ENCODE measurements around the gene PPP1R14C. TPM values are rescaled to one million over a fixed set of nuclear protein-coding genes. Genes with fewer than 3 reads are reported as not detected.

Gene PPP1R14C
- total RNA-seq, 1 donor from 2014 or later, result 61.3 TPM

DNA sequence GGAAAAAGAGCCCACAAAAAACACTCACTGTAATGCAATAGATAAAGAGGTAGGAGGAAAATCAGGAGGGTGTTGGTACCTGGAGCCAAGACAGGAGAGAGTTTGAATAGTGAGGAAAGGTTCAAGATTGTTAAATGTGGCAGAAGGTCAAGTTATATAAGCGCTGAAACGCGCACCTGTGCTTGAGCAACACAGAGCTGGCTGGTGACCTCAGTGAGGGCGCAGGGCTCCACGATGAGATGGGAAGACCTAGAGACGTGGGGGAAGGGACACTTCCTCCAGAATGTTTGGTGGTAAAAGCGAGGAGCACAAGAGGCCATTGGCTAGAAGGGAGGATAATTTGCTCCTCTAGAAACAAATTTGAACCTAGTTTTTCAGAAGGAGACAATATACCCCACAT is 4.2 kb upstream of the PPP1R14C start:
- no peak for DNase-seq

DNA sequence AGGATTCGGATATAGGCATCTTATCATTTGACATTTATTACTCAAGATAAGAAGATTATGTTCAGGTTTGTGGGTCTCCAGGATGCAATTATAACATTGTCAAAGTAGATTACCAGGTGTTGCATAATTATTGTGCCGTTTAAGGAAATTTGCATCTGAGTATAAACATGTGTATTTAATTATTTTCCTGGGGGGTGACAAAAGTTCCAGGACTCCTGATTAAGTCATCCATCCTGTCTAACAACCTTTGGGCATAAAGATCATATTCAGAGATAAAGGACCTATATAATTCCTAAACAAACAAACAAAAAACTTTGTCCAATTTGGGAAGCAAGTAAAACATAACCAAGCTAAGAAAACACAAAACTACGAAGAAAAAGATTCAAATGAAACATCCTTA is 3.3 kb upstream of the PPP1R14C start:
- no peak for DNase-seq

DNA sequence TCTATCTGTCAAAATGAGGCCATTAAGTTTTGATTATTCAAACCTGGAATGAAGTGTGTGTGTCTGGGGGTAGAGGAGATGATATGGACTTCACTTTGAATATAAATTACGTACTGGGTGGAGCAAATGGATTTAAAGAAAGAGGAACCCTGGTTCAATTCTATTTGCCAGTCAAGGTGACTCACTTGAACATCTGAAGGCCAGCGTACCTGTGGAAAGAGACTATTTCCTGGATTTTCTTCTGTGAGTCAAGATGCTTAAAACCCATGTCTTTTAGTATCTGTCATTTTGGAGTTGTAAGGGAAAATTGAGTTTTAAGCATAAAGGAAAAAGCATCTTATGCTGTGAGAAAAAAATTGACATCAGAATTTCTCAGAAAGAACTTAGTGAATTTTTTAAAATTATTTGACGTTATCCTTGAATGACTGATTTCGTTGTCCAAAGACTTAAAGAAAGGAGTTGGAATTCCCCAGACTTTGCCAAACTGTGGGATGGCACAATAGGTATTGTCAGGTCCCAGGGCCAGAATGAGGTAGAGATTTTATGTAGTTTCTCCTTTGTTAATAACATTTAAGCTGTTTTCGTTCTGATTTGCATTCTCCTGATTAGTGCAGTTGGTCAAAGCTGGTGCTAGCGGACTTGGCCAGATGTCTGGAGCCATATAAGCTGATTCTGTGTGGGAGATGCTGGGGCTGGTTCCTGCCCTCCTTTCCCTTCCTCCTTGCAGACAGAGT is 2.4 kb upstream of the PPP1R14C start:
- no peak for DNase-seq

DNA sequence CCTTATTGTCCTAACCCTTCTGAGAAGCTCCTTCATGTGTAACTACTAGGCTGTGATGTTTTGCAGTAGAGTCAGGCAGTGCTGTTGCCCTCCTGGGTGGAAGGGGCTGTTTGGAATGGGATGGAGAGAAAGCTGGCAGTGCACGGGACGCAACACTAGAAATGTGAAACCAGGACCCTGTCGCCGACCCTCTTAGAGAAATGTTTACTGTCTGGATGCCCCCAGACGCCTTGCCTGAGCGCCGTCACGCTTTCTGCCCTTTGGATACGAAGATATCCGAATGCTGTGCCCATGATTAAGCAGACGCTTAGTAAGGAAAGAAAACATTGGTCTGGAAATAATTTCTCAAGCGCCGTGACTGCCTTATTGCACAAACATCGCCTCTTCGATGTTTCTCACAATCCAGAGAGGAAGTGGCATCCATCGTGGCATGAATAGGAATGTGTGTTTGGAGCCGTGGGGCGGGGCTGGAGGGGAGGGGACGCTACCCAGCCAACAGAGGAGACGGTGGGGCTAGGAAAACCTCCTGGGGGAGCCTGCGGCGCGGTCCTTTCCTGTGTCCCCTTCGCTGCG is 661 bp upstream of the PPP1R14C start:
- peak; percentile 63 for DNase-seq

DNA sequence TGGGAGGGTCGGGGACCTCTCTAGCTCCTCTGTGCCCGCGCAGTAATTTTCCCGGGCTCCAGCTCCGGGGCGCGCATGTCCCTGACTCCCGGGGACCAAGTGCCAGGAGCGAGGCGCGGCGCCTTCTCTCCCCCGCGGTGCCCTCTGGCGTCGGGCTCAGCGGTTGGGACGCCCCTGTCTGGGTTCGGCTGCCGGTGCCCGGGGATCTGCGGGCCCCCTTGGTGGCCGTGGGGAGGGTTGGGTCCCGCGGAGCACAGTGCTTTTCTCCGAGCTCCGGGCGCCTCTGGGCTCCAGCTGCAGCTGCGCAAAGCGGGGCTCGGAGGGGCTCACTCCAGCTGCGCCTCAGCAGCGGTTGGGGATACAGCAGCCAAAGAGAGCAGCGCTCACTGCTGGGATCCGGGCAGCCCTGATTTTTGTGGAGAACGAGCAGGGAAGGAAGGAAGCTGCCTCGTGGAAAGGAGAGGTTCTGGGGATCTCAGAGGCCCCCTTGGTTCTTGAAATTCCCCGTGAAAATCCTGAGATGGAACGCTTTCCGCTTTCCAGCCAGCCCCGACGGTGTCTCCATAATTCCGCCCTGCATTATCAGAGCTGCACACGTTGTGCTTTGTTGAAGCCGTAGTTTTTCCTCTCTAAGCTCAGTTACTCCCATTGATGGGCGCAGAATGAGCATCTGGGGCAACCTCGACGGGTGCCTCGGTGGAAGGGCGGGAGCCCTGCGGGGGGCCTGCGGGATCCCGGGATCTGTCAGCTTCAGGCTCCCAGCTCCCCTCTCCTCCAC is 861 bp downstream of the PPP1R14C start:
- DNase-seq, result no peak

DNA sequence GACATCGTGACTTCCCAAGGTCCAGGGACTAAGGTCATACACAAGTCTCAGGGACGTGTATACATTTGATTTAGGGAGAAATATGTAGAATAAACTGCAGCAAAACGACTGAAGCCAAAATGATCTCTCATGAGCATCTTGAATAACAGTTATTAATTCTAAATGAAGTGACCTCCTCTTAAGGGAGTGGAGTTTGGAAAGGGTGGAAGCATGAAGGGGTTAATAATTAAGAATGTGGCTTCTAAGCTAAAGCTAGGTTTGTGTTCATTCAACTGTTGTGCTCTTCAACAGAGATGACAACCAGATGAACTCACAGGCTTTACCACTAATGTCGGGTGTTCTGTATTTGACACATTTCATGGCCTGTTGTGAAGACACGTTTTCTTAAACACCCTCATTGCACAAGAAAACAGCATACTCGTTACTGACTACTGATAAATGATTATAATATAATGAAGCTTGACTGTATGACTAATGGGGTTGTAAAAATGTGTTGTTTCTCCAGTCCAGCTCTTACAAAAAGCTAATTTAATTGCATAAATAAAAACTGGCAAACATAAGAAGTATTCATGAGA is 1.5 kb downstream of the PPP1R14C start:
- no peak for DNase-seq

DNA sequence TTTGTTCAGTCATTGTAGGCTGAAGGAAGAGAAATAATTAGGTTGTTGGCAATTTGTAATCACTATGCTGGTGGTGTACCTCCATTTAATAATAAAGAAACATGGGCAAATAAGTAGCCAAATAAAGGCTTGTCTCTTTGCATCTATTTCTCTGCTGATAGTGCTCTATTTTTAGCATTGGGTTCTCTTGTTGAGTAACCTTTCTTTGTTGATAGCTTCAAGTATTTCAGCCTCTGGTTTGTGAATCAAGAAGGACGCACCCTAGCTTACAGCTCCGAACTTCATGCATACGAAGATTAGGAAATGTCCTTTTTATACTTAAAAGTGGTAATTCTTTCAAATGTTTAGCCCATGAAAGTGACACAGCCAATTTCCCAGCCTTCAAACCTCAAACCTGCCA is 2.6 kb downstream of the PPP1R14C start:
- DNase-seq, result no peak

DNA sequence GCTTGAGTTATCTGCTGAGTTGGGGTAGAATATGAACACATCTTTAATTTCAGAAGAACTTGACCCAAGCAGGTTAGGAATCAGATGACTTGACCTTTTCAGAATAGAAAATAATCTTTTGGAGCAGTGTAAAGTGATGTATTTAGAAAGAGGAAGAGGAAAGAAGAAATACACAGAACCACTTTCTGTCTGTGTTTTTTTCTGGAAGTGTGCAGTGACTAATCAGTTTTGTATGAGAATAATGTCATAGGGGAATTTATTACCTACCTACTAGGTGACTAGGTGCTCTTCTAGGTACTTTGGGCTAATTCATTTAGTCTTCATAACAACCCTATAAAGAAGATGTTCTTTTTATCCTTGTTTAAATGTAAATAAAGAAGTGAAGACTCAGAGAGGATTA is 3.0 kb downstream of the PPP1R14C start:
- no peak for DNase-seq

DNA sequence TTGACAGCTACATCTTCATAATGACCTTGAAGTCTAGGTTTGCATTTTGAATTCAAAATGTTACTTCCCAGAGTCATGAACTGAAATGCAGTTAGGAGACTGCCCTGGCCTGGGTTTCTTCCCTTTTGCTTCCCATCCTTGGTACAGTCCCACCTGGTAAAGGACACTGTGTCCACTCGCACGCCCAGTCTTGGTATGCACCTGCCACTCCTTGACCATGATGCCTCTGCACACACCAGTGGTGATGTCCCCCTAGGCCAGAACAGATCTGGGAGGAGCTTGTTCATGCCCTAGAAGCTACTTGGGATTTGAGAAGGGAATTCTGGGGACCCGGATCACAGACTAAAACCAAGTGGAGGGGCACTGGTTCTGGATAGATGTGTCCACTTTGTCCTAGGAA is 3.6 kb downstream of the PPP1R14C start:
- DNase-seq, result no peak

DNA sequence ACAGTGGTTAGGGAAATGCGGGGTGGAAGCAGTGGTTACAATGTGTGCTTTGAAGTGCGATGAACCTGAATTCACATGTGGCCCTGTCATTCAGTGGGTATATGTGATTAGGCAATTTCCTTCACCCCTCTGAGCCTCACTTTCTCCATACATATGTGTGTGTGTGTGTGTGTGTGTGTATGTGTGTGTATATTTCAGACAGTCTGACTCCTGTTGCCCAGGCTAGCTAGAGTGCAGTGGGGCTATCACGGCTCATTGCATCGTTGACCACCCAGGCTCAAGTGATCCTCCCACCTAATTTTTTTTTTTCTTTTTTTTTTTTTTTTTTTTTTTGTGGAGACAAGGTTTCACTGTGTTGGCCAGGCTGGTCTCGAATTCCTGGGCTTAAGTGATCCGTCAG is 6.3 kb downstream of the PPP1R14C start:
- no peak for DNase-seq

DNA sequence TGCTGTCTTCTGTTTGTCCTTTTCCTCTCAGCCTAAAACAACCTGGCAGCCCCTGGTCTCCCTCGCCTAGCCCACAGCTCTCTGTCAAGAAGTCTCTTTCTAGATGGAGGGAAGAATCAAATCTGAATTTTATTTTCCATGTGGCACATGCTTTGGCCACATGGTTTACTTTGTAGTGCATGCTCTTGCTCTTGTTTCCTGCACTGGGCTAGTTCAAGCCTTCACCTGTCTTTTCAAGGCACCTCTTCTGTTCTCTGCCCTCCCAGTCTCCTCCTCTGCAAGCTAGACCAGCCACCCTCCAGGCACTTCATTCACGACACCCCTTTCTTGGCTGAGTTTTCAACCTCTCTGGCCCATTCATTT is 7.6 kb downstream of the PPP1R14C start:
- DNase-seq, result no peak

DNA sequence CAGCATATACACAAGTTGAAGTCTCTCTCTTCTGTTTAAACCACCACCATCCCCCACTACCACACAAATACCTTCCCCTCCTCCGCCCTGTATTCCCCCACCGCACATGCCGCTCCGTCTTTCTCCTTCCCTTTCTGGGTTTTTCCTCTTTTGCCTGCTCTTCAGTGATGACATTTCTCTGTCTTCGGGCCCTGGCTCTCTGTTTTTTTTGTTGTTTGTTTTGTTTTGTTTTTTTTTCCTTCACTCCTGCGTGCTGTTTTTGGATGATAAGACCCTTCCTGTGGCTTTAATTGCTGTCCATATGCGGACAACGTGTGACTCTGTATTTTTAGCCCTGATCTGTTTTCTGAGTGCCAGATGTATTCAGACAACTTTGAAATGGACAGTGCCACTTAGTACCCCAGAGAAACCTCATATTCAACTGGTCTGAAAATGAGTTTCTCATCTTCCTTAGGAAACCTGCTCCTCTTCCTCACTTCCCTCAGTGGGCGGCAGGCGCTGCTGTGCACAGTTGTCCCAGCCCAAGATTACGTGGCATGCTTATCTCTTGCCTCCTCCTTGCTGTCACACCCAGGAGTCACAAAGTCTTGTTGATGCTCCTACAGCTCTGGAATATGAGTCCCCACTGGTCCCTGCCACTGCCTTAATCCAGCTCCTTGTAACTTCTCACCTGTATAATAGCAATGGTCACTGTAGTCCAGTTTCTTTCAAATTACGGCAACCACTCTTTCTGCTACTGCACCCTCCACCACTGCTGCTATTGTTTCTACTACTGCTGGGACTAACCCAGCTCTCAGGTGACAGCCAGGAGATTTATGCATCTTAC is 8.2 kb downstream of the PPP1R14C start:
- DNase-seq, result no peak

DNA sequence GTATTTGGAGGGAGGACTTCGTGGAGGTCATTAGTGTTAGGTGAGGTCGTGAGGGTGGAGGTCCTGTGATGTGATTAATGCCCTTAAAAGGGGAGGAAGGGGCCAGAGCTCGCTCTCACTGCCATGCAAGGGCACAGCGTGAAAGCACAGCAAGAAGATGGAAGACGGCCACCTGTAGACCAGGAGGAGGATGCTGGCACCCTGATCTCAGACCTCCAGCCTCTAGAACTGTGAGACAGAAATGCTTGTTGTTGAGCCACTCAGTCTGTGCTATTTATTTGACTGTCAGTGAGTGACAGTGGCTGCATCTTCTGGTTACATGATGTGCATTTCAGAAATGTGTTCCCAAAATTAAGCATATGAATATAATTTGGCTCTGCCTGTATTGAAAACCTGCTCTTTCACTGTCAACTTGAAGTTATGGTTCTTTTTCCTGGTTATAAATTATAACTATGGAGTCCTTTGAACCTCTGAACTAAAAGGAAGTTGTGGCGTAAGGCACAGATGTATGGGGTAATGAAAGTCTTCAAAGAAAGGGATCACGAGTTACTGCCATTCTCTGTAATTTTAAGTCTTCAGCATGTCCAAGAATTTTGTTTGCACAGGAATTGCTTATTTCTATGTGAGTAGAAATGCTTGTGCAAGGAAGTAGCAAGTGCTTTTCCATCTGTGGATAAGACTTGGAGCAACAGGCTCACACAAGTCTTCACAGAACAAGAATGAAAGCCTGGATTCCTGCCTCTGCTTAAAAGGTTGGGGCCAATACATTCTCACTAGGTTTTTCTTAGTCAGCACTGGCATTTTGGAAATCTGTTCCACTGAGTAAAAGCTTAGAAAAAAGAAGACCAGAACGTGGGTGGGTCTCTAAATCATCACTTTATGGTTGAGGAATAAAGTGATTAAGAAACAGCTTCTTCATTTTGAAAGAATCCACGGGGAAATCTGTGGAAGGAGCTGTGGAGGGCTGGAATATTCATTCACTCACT is 10.3 kb downstream of the PPP1R14C start:
- DNase-seq, result no peak

DNA sequence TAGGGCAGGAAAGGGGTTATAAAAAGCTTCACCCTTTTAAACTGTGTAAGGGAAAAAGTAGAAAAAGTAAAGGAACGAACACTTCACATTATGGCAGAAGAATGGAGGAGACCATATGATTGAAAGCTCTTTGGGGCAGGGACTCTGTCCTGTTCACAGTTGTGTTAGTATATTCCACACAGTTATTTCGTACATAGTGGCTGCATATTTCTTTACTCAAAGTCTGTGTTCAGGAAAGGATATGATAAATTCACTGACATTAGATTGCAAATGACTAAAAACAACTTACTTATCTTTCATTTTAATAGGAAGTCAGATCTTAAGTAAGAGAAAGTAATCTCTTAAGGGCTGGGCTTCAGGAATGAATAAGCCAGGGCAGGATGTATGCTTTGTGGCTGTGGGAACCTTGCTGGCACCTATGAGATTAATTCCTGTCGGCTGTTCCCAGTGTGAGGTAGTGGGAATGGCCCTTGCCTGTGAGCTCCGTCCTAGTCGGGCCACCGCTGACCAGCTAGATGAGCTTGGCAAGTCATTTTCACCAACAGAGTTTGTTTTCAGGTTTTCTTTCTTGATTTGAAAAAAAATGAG is 11.2 kb downstream of the PPP1R14C start:
- no peak for DNase-seq

DNA sequence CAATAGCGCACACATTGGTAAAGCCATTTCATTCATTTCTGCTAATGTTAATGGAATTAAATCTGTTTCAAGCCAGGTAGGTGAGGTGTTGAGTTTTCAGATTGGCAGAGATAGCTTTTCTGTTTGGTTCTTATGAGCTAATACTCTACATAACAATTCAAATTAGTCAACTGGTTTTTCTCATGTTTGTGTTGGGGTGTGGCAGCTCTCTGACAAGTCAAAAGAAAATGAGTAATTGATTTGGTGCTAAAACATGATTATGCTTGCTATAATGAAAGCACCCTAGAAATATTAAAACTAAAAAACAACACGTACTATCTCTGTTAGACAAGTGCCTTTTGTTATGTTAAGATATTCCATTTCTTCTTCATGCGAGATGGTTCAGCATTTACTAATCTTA is 13.6 kb downstream of the PPP1R14C start:
- no peak for DNase-seq

DNA sequence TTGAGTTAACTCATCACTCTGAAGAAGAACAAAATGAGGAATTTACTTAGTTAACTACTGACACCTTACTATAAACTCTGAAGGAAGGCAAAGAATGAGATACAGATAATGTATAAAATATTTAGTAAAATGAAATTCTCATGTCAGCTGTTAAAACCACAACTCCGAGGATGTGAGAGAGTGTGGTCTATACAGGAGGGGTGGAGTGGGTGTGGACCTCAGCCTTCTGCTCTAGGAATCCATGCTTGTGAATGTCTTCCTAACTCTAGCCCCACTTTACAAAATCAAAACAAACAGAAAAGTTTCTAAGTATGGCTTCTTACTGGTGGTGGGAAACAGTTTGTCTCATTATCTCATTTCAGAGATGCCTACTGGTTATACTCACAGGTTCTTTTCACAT is 14.2 kb downstream of the PPP1R14C start:
- no peak for DNase-seq

DNA sequence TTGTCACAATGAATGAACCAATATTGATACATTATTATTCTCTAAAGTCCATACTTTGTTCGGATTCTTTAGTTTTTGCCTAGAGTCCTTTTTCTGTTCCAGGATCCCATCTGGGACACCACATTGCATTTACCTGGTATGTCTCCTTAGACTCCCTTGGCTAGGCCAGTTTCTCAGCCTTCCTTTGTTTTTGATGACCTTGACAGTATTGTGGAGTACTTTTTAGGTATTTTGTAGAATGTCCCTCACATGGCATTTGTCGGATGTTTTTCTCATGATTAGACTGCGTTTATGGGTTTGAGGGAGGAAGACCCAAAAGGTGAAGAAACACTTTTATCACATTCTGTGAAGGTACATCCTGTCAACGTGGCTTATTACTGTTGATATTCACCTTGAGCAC is 16.9 kb downstream of the PPP1R14C start:
- no peak for DNase-seq

DNA sequence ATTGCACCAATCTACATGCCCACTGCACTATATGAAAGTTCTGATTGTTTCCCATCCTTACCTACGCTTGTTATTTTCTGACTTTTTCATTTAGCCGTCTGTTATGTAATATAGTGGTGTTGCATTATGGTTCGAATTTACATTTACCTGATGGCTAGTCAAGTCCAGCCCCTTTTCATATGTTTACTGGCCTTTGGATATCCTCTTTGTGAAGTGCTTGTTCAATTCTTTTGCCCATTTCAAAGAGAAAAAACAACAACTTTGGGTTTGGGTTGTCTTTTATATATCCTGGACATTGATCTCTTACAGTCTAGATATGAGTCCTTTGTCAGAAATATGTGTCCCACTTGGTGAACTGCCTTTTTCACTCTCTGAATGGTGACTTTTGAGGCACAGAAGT is 21.1 kb downstream of the PPP1R14C start:
- DNase-seq, result no peak

DNA sequence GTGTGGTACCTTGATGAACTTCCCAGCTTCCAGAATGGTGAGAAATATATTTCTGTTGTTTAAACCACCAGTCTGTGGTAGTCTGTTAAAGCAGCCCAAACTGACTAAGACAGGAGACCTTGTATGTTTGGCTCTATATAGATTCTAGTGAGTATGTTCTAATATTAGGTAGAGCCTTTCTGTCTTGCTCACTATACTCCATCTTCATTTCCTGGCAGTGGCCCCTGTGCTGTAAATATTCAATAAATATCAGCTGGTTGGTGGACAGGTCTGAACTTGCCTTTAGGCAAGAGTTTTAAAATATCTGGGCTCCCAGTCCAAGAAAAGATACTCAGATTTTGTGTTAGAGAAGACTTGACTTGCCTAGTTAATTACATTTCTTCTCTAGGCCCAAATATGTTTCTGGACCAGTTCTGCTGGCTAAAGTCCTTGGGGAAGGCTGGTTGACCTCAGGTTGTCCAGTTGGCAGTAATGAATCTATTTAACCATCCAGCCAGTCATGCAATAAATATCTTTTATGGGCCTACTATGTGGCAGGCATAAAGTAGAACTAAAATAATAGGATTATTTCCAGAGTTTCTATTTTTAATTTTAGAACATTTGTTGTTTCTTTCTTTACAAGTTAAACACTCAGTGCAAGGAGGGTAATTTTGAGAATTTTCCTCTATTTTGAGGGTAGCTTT is 22.3 kb downstream of the PPP1R14C start:
- DNase-seq, result no peak

DNA sequence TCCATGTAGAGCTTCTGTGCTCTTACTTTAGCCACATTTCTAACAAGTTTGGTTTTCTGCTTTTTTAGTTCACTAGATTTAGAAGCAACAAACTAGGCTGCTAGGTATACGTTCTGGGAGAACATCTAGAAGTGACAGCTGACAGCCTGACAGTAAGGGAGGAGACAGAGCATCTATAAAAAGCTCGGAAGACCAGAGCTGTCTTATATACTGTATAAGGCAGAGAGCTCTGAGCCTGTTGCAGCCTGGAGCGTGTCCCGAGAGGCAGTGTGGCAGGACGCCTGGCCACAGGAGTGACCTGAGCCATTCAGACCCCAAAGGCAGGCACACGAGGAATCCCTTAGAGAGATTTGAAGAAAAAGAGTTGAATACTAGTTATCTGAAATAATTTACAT is 24.6 kb downstream of the PPP1R14C start:
- no peak for DNase-seq

Data from occipital lobe (tissue), 2 donors.